Tracheal epithelial cell (primary cell): ENCODE results near the gene DVL3. TPM values are rescaled to one million over a fixed set of nuclear protein-coding genes. Genes with fewer than 3 reads are reported as not detected.

Source experiments
- total RNA-seq: library from RNA; depleted of rRNA; stranded (reverse); fragments of >200 nt; gene quantifications from 2 replicates; pipeline ENCODE4 v1.2.1, GENCODE V29; 2014

The DVL3 gene
- total RNA-seq = 20.7 and 29.2 TPM in 2 replicates

GRCh38 chr3:184154885-184155643 lies at the start of gene DVL3:
Gene DVL3 (plus strand): TSS chr3:184155377. CDS start chr3:184155636, 259 bp downstream.

GRCh38 chr3:184135149-184135910 lies 19.8 kb upstream of the DVL3 start, which contains the start of gene EIF2B5:
Gene EIF2B5 (plus strand): TSS chr3:184135358. CDS start chr3:184135386, 28 bp downstream.

GRCh38 chr3:184174646-184175492 lies 19.7 kb downstream of the DVL3 start, which contains the start of gene AP2M1:
Gene AP2M1 (plus strand): TSS chr3:184174855. CDS start chr3:184176994, 2,139 bp downstream.

GRCh38 chr3:184186184-184186901 lies 31.2 kb downstream of the DVL3 start, which contains the start of gene ABCF3:
Gene ABCF3 (plus strand): TSS chr3:184186199. CDS start chr3:184186208, 9 bp downstream.

Other genes starting within 250 kb of the DVL3 start
- 14.7 and 18.3 TPM in 2 replicates for gene ABCC5, start 137.5 kb upstream of the DVL3 start, total RNA-seq
- gene HTR3D, start 123.6 kb upstream of the DVL3 start, total RNA-seq = not detected in 2 replicates
- gene HTR3C, start 102.3 kb upstream of the DVL3 start, total RNA-seq = not detected in 2 replicates
- gene HTR3E, start 58.3 kb upstream of the DVL3 start, total RNA-seq = not detected in 2 replicates
- 29.6 and 39.4 TPM in 2 replicates for gene EIF2B5, start 20.0 kb upstream of the DVL3 start, total RNA-seq
- gene AP2M1, start 19.5 kb downstream of the DVL3 start, total RNA-seq = 138 and 186 TPM in 2 replicates
- 39.3 and 65.2 TPM in 2 replicates for gene ABCF3, start 30.8 kb downstream of the DVL3 start, total RNA-seq
- gene VWA5B2, start 74.2 kb downstream of the DVL3 start, total RNA-seq = not detected in 2 replicates
- 47.5 and 50.3 TPM in 2 replicates for gene ALG3, start 93.6 kb downstream of the DVL3 start, total RNA-seq
- 13.7 and 13.9 TPM in 2 replicates for gene EEF1AKMT4, start 94.3 kb downstream of the DVL3 start, total RNA-seq
- 0.24 TPM in 1 of 2 replicates, not detected in the other for gene CAMK2N2, start 106.2 kb downstream of the DVL3 start, total RNA-seq
- gene ECE2, start 120.6 kb downstream of the DVL3 start, total RNA-seq = under 0.01 TPM in 1 of 2 replicates, not detected in the other
- 281 and 514 TPM in 2 replicates for gene PSMD2, start 143.9 kb downstream of the DVL3 start, total RNA-seq
- 211 and 259 TPM in 2 replicates for gene EIF4G1, start 159.2 kb downstream of the DVL3 start, total RNA-seq
- gene FAM131A, start 182.2 kb downstream of the DVL3 start, total RNA-seq = 24.3 and 27.5 TPM in 2 replicates
- 2.6 and 3.1 TPM in 2 replicates for gene CLCN2, start 206.2 kb downstream of the DVL3 start, total RNA-seq
- gene POLR2H, start 206.3 kb downstream of the DVL3 start, total RNA-seq = 68.6 and 117 TPM in 2 replicates
- gene THPO, start 222.8 kb downstream of the DVL3 start, total RNA-seq = not detected in 2 replicates
- gene CHRD, start 224.7 kb downstream of the DVL3 start, total RNA-seq = 0.48 TPM in 1 of 2 replicates, not detected in the other